Measurements from ENCODE around the gene LRRC46. TPM values are rescaled to one million over a fixed set of nuclear protein-coding genes. Genes with fewer than 3 reads are reported as not detected.

The LRRC46 gene
- total RNA-seq, 1 donor from 2014 or later = 0.38 TPM

DNA sequence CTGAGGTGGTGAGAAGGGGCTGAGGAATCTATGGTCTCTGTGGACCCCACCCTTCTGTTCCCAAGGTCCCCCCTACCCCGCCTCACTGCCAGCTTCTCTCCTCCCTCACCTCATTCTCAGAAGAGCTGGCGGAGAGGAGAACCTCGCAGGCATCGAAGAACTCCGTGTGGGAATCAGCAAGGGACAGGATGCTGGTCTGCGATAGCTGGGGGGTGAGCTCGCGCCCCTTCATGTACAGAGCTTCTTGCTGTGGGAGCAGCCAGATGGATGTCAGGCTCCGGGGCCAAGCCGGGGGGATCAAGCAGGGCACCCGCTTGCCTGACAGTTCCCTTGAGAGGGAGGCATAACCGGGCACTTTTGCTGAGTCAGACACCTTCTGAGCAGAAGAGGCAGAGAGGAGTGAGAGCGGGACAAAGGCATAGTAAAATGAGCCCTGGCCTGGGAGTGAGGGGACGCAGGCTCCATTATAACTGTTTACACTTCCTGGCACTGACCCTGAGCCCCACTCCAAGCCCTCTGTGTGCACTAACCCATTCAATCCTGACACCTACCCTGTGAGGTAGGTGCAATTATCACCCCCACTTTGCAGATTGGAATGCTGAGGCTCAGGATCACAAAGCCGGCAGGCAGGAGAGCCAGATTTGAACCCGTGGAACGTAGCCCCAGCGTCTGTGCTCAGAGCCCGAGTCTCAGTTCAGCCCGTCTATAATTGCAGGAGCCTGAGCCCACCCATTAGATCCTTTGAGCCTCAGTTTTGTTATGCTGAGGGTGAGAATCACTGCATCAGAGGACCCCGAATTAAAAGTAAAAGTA lies 16.2 kb upstream of the LRRC46 start:
- DNase-seq (ENCODE audit: low read depth) = no peak
- H3K4me3 ChIP-seq (ENCODE audit: low read depth, low read length) = no peak overlapping the region
- H3K36me3 ChIP-seq (ENCODE audit: control insufficient read depth, insufficient read depth, low read length) = no peaks in the 10 kb centered on the region
- no peak for TF ChIP-seq CTCF (IDR thresholded peaks at IDR 0.05; ENCODE audit: insufficient read depth, low read length, poor library complexity, severe bottlenecking)
- H3K27me3 ChIP-seq (ENCODE audit: control insufficient read depth, insufficient read depth, low read length) = no peaks in the 10 kb centered on the region

GRCh38 chr17:47816111-47816735 lies 15.2 kb upstream of the LRRC46 start:
- Histone ChIP-seq H3K36me3 (ENCODE audit: control insufficient read depth, insufficient read depth, low read length) (no peaks in the 10 kb centered on the region), H3K4me3 (ENCODE audit: low read depth, low read length) (no peak overlapping the region), H3K27me3 (ENCODE audit: control insufficient read depth, insufficient read depth, low read length) (no peaks in the 10 kb centered on the region)
- no peak for DNase-seq (ENCODE audit: low read depth)
- no peak for TF ChIP-seq CTCF (IDR thresholded peaks at IDR 0.05; ENCODE audit: insufficient read depth, low read length, poor library complexity, severe bottlenecking)

DNA sequence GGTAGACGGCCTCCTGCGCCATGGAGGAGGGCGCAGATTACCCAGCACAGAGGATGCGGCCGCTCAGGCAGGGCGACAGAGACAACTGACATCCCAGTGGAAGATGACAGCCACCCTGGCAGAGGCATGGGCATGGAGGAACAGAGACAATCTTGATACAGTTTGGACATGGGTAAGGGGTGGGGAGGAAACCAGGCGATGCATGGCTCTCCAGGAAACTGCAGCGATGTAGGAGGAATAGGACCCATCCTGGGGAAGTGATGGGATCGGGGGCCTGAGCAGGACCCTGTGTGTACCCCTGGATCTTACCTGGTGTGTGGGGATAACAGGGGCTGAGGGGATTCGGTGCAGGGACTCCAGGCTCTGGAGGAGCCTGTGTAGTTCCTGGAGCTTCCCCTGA lies 14.5 kb upstream of the LRRC46 start:
- H3K27me3 ChIP-seq (ENCODE audit: control insufficient read depth, insufficient read depth, low read length) = no peaks in the 10 kb centered on the region
- no peak for TF ChIP-seq CTCF (IDR thresholded peaks at IDR 0.05; ENCODE audit: insufficient read depth, low read length, poor library complexity, severe bottlenecking)
- no peaks in the 10 kb centered on the region for H3K36me3 ChIP-seq (ENCODE audit: control insufficient read depth, insufficient read depth, low read length)
- DNase-seq (ENCODE audit: low read depth) = no peak
- no peak overlapping the region for H3K4me3 ChIP-seq (ENCODE audit: low read depth, low read length)

- no peak overlapping the region for H3K4me3 ChIP-seq (ENCODE audit: low read depth, low read length)
- H3K36me3 ChIP-seq (ENCODE audit: control insufficient read depth, insufficient read depth, low read length) = no peaks in the 10 kb centered on the region
- no peaks in the 10 kb centered on the region for H3K27me3 ChIP-seq (ENCODE audit: control insufficient read depth, insufficient read depth, low read length)
- no peak for DNase-seq (ENCODE audit: low read depth)
- no peak for TF ChIP-seq CTCF (IDR thresholded peaks at IDR 0.05; ENCODE audit: insufficient read depth, low read length, poor library complexity, severe bottlenecking)
Measured at GRCh38 chr17:47818002-47818695, 13.3 kb upstream of the LRRC46 start.

- Histone ChIP-seq H3K36me3 (ENCODE audit: control insufficient read depth, insufficient read depth, low read length) (no peaks in the 10 kb centered on the region), H3K27me3 (ENCODE audit: control insufficient read depth, insufficient read depth, low read length) (no peaks in the 10 kb centered on the region)
- no peak for DNase-seq (ENCODE audit: low read depth)
Measured at GRCh38 chr17:47819475-47819874, 12.0 kb upstream of the LRRC46 start.

More at GRCh38 chr17:47819475-47819874, 12.0 kb upstream of the LRRC46 start:
- no peak for TF ChIP-seq CTCF (IDR thresholded peaks at IDR 0.05; ENCODE audit: insufficient read depth, low read length, poor library complexity, severe bottlenecking)
- no peak overlapping the region for H3K4me3 ChIP-seq (ENCODE audit: low read depth, low read length)

Data from kidney epithelial cell (primary cell).